GM18519 (cell line): ENCODE results near the gene TECPR2.

Experiments
- ATAC-seq: cut with Tn5 transposase; IDR thresholded peaks from one replicate; pipeline ENCODE4 v1.9.1; 2021; ENCODE audit warnings: mild to moderate bottlenecking, moderate library complexity; ENCODE audit not compliant: unreplicated experiment, low FRiP score

Gene TECPR2

GRCh38 chr14:102462391-102462790, 99.7 kb downstream of the TECPR2 start:
- no peak for ATAC-seq

DNA sequence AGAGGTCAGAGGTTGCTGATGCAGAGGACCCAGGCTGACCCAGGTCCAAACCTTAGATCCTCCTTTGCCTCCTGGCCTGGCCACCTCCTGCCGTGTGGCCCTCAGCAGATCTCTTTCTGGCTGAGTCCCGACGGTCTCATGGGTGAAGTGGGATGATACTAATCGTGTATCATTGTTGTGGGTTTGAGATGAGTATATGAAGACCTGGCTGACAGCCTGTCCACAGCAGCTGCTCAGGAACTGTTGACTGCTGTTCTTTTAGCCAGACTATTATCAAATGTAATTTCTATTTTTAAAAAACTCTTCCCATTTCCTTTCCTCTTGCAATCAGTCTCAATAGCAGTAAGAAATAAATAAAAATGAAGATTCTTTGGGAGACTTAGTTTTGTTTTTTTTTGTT, 101.3 kb downstream of the TECPR2 start:
- ATAC-seq: no peak

GRCh38 chr14:102464846-102465341, 102.2 kb downstream of the TECPR2 start:
- ATAC-seq: no peak

GRCh38 chr14:102469261-102469660, 106.5 kb downstream of the TECPR2 start:
- no peak for ATAC-seq

- no peak for ATAC-seq
Observed at GRCh38 chr14:102471921-102472790, 109.4 kb downstream of the TECPR2 start.

DNA sequence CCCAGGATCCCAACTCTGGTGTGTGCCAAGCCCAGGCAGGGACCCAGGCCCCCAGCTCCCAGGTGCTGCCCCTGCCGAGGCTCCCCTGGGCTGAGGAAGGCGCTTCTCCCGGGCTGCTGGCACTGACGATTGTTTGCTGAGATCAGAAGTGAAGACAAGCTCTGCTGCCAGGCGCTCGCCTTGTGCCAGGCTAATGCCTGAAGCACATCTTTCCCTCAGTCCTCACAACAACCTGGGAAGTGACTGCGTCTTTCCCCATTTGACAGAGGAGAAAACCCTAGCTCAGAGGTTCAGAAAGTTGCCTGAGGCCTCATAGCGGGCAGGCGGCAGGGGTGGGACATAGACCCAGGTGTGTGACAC, 110.0 kb downstream of the TECPR2 start:
- no peak for ATAC-seq

DNA sequence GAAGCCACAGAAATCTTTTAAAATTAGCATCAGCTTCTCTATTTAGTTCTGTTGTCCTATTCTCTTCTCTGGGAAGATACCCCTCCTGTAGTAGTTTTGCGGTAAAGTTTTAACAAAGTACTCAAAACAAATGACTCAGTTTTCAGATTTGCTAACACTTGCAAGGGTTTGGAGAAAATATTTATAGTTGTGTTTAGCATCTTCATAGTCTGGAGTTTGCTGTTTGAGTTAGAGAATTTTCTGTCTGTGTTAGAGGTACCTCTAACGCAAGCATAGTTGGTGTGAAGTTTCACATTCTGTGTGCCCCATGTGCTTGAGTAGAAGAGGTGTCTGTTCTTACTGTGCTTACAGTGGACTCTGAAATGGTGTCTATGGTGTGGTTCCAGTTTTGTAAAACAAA, 110.8 kb downstream of the TECPR2 start:
- ATAC-seq: no peak

DNA sequence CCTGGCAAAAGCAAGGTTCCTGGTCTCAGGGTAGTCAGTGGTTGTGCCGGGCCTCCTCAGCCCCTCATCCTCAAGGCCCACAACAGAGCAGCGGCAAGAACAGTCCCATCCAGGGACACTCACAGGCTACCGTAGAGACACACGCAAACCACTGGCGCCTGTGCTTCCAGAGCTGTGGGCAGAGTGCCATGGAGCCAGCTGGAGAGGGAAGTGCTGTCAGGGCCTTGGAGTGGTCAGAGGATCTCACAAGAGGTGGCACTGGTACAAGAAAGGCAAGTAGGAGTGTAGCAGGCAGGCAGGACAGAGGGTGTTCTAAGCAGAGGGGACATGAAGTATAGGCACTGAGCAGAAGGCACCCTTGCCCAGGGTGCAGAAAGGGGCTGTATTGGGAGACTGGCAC, 112.2 kb downstream of the TECPR2 start:
- no peak for ATAC-seq

DNA sequence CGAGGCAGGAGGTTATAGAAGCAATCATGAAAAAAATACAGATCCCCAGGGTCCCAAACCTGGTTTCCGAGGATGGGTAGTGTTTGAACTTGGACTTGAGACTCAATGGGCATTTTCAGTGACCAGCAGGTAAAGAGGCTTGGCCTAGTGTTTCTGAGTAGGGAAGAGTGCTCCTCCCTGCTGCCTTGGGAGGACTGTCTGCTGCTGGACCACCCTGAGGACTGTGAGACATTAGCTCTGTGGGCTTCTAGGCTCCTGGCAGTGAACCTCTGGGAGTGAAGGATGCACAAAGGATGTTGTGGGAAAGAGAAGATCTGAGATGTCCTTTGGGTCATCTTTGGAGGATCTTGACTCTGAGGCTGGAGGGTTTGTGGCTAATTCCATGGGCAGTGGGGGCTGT, 116.4 kb downstream of the TECPR2 start:
- no peak for ATAC-seq

GRCh38 chr14:102479777-102480176, 117.0 kb downstream of the TECPR2 start:
- ATAC-seq: no peak

- no peak for ATAC-seq
Observed at GRCh38 chr14:102481371-102481770, 118.6 kb downstream of the TECPR2 start.

DNA sequence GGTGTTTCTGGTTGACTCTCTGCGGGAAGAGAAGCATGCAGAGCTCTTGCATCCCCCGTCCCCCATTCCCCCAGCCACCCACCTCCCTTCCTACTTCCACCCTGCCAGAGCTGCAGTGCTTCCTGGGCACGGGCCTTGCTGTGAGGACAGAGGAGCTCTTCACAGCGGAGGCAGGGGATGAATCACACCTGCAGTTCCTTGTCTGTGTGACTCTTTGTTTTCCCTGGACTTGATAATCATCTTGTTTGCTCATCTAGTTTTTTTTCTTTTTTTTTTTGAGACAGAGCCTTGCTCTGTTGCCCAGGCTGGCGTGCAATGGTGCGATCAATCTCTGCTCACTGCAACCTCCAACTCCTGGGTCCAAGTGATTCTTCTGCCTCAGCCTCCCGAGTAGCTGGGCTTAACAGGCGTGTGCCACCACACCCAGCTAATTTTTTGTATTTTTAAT, 119.1 kb downstream of the TECPR2 start:
- no peak for ATAC-seq

- no peak for ATAC-seq
Observed at GRCh38 chr14:102484316-102484715, 121.6 kb downstream of the TECPR2 start.

- no peak for ATAC-seq
Observed at GRCh38 chr14:102485693-102486512, 123.2 kb downstream of the TECPR2 start.

DNA sequence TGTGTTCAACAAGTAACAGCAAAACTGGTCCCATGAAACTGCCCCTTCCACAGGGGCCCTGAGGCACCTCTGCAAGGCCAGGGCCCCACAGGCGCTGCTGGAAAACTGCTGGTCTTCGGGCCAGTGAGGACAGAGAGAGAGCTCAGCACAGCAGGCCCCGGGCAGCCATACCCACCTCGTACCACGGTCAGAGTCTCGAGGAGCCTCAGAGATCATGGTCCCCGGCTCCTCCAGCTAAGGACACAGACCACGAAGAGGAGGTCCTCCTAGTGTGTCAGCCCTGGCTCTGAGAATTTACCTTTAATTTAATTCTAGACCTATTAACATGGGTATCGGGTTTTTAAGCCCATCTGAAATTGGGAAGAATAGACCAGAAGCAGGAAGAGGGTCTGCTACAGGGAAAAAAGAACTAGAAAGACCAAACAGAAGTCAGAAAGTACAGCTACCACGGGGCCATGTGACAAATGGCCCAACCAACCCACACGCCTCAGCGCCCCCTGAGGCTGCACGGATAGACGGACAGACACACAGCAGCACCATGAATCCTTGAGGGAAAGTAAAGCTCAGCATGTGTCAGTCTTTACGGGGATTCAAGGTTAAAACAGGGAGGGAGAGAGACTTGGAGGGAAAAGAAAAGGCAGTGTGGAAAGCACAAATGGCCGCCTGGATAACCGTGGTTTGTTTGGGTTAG, 123.9 kb downstream of the TECPR2 start:
- no peak for ATAC-seq

GRCh38 chr14:102487204-102487577, 124.5 kb downstream of the TECPR2 start:
- no peak for ATAC-seq

DNA sequence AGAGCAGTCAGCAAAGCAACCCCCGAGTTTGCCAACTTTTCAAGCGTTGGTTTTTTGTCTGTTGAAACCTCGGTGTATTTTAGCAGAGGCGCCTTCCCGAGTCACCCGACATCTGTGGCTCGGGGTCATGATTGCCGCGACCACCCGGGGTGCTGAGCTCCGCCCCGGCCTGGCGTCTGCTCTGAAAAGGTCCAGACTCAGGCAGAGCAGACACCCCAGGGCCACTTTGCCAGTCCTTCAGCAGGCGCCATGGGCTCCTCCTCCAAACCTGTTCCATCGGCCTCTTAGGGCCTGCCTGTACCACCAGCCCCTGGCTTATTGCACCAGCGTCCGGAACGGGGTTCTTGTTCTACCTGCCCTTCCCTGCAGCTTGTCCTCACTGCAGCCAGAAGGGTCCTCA, 127.7 kb downstream of the TECPR2 start:
- ATAC-seq: no peak

GRCh38 chr14:102491366-102491765, 128.6 kb downstream of the TECPR2 start:
- no peak for ATAC-seq

DNA sequence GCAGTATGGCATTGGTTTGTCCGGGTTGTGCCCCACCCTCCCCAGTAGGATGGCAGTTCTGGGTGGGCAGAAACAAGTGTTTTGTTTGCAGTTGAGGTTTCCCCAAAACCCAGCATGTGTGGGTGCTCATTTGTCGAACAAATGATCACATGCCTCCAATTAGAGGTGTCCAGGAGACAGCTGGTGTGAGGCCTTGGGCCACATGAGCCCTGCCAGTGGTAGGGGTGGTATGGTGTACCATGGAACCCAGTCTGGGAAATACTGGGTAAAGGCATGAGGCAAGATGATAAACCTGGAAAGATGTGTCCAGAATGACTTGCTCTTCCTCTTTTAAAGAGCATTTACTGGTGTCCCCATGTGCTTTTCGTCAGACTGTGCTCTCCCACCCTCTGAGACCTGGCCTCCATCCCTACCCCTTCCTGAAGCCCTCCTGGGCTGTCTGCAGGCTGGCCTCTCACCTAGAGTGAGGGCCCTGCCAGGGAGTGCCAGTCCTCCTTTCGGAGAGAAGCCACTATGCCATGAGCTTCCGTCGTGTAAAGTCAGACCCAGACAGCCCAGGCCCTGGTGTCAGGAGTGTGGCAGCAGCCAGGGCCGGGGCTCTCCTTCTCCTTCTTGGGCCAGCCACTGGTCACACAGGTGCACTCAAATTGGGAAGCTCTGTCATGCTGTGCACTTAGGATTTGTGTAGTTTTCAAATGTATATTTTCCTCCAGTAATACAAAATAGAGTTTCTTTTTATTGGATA, 129.2 kb downstream of the TECPR2 start:
- no peak for ATAC-seq

DNA sequence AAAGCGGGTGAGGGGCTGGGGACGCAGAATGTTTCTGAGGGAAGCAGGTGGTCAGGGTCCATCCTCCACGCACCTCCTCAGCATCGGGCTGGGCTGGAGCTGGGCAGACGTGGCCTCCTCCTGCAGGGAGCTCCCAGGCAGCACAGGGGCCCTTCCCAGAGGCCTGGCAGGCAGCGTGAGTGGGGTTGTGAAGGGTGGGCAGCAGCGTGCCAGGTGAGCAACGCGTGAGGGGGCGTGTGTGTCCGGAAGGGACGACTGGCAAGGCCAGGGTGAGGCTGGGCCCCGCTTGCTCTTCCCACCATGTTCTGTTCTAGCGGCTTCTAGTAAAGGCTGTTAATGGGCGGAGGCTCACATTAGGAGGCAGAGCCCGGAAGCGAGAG, 129.8 kb downstream of the TECPR2 start:
- ATAC-seq: no peak
